Measurements from ENCODE around the gene WFIKKN2. TPM values are rescaled to one million over a fixed set of nuclear protein-coding genes. Genes with fewer than 3 reads are reported as not detected.

WFIKKN2 gene
- total RNA-seq, 1 experiment from 2014 or later = not detected

DNA sequence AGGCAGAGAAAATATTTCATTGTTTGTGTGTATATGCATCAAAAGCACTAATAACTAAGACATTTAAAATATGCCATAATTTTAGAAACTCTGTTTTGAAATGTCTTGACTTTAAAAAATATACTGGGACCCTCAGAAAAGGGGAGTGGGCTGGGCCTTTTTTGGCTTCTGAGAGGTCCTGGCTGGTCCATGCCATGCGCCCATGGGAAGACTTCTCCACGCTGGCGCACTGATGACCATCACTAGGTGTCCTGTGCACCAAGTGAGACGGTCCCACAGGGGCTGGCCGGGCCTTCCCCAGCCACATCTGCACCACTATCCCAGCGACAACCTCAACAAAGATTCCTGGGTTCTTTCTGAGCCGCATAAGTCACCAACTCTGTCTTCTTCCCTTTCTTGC lies 27.0 kb upstream of the WFIKKN2 start:
- DNase-seq (ENCODE audit: low spot score) = no peak

DNA sequence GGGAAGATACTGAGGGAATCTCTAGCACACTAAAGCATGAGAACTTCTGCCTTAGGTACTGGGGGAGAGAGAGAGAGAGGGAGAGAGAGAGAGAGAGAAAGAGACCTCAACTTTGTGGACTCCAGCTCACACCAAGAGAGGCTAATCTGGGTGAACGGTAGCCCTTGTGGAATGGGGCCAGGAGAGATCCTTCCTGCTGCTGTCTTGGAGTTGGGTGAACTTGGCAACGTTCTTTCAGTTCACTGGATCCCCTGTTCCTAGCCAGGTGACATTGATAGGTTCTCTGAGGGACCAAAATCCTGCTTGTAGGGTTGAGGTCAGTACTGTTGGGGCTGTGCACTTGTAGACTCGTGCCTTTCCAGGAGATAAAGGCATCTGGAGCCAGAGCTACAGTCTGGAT lies 26.5 kb upstream of the WFIKKN2 start:
- no peak for DNase-seq (ENCODE audit: low spot score)

DNA sequence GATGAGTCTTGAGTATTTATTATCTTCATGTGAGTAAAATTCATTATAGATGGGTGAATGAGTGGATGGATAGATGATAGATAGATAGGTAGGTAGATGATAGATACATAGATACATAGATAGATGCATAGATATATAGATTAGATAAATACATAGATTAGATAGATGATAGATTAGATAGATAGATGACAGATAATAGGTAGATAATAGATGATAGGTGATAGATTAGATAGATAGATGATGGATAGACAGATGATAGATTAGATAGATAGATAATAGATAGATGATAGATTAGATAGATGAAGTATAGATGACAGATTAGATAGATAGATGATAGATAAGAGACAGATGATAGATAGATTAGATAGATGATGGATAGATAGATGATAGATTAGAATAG lies 21.8 kb upstream of the WFIKKN2 start:
- DNase-seq (ENCODE audit: low spot score) = no peak

DNA sequence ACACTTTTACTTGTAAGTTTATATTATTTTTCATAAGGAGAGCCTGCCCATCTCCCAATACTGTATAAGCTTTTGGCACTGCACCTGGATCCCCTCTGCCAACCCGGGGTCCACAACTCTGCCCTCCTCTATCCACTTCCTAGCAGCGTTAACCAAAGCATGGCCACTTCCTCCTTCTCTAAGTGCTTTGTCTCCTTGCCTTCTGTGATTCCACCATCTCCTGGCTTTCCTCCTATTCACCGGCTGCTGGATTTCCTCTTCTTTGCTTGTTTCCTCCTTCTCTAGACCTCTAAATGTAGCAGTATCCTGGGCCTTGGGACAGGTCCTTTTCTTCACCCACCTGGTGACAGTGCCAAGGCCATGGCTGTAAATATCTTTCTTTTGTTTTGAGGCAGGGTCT lies 20.0 kb upstream of the WFIKKN2 start:
- no peak for DNase-seq (ENCODE audit: low spot score)

DNA sequence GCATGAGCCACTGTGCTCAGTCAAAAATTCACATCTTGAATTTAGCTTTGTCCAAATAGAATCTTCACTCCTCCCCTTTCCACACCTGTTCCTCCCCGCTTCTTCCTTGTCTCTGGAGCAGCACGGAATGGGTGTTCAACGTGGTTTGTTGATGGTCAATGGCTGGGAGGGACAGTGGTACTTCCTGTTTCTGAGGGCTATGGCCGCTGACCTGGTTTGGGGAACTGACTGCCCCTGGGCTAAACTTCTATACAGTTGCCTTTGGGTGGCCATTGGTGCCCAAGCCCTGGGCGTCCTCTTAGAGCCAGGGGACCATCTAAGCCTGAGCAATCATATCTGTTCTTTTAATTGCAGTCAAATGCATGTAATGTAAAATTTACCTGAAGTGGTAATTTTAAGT lies 19.1 kb upstream of the WFIKKN2 start:
- no peak for DNase-seq (ENCODE audit: low spot score)

DNA sequence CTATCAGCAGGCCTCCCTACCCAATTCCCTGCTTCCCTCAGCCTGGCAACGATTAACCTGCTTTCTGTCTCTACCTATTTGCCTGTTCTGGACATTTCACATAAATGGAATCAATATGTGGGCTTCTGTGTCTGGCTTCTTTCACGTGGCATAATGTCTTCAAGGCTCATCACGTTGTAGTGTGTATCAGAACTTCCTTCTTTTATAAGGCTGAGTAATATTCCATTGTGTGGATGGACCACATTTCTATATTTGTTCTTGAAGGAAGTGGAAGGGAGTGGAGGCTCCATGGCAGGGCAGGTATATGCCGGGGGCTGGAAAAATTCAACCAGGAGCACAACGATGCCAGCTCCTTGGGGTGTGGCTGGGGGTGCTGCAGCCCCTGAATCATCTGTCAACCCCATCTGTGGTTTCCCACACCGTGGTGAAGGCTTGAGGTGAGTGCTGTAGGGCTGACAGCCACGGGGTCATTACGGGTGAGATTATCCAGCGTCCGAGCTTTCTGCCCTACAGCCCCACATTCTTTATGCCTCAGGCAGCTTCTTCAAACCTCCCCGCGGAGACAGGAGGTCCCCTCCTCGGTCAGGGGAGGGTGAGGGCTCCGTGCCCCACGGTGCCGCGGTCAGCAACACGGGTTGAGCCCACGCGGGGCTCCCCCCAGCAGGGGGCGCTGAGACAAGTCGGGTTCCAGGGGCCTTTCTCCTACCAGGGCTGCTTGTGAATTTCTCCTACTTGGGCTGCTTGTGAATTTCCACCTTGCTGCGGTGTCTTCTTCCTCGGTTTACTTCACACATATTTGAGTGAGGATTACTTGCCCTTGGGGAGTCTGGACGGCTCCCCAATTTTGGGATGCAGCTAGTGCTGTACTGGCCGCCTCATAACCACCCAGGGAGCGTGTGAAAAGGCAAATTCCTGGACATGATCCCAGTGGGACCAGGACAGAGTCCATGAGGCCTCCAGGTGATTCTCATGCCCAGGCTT lies 18.3 kb upstream of the WFIKKN2 start:
- DNase-seq (ENCODE audit: low spot score) = no peak

DNA sequence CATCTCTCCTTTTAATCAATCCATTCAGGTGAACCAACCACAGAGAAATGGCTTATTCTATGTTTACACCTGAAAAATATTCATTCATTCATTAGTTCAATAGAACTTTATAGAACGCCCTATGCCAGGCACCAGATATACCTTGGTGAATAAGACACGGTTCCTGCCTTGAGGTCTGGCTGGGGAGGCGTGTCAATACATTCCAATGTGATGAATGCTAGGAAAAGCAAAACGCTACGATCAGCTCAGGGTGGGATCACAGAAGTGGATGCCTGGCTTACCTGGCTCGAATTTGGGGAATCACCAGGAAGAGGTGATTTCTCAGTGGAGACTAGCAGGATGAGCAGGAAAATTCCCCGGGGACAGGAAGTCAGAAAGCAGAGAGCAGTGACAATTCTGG lies 17.5 kb upstream of the WFIKKN2 start:
- DNase-seq (ENCODE audit: low spot score) = no peak

DNA sequence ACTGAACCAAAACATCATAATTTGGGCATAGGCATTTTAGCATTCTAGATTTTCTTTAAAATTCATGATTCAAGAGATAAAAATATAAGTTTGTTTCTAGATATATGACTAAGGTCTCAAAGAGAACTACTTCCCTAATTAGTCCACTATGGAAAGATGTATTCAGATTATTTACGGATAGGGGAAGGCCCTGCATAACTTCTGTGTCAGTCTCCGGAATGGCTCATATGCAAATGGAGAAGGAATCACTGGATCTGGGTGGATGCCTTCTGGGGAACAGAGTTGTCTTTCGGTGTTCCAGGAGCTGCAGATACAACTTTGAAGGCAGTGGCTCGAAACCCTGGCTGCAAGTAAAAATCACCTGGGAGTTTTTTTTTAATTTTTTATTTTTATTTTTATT lies 17.1 kb upstream of the WFIKKN2 start:
- no peak for DNase-seq (ENCODE audit: low spot score)

DNA sequence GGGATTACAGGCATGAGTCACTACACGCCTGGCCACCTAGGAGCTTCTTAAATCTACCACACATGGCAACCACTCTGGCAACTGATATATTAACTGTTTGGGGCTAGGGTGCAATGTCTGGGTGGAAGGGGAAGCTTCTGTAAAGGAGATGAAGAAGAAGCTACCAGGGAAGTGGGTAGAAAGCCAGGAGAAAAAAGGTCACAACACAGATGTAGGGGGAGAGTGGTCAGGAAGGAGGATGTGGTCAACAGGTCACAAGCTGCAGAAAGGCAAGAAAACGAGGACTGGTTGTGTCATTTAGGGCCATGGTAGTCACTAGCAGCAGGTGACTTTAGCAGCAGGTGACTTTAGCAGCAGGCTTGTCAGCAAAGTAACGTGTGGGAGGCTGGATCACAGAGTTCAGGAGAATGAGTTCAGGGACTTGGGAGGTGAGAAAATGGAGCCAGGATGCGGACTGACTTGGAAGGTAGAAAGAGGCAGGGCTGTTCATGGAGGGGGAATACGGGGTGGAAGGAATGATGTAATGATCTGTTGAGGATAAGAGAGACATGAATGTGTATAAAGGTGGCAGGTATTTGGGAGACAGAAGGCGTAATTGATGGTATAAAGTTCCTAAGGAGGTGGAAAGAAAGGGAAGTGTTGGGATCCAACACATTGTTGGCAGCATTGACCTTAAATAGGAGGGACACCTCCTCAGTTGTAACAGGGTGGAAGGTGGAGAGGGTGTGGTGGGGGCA lies 16.3 kb upstream of the WFIKKN2 start:
- no peak for DNase-seq (ENCODE audit: low spot score)

DNA sequence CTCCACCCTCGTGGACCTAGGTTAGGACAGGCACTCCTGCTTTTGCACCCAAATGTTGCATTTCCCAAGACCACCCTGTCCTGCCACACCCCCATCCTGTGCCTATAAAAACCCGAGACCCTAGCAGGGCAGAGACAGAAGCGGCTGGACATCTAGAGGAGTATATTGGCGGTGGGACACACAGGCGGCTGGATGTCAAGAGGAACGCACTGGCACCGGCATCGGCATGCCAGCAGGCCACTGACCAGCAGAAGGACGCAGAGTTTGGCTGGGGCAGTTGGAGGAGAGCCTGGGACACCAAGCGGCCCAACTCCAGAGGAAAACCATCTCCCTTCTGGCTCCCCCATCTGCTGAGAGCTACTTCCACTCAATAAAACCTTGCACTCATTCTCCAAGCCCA lies 14.7 kb upstream of the WFIKKN2 start:
- no peak for DNase-seq (ENCODE audit: low spot score)

DNA sequence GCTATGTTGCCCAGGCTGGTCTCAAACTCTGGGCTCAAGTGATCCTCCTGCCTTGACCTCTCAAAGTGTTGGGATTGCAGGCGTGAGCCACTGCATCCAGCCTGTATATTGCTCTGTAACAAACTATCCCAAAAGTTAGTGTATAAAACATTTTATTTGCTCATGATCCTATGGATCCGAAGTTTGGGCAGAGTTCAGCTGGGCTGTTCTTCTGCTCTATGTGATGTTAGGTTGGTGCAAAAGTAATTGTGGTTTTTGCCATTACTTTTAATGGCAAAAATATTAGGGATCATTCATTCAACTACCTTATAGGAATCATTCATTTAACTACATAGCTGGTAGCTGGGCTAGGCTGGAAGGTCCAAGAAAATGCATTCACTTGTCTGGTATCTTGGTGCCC lies 12.8 kb upstream of the WFIKKN2 start:
- no peak for DNase-seq (ENCODE audit: low spot score)

DNA sequence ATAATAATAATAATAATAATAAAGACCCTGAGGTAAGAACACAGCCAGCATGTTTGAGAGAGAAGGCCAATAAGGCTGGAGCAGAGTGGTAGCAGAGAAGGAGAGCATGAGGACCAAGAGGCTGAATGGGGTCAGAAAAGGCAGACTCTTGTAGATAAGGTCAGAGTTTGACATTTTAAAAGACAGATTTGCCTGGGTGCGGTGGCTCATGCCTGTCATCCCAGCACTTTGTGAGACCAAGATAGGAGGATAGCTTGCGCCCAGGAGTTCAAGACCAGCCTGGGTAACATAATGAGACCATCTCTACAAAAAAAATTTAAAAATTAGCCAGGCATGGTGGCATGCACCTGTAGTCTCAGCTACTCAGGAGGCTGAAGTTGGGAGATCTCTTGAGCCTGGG lies 11.0 kb upstream of the WFIKKN2 start:
- DNase-seq (ENCODE audit: low spot score) = no peak

DNA sequence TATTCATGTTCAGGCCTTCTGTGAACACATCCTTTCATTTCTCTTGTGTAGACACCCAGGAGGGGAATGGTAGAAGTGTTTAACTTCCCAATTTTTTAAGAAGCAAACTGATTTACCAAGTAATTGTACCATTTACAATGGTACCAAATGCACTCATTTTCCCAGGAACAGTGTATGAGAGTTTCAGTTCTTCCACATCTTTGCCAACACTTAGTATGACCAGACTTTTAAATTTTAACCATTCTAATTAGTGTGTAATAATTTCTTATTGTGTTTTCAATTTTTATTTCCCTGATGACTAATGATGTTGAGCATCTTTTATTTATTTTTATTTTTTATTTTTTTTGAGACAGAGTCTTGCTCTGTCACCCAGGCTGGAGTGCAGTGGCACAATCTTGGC lies 10.2 kb upstream of the WFIKKN2 start:
- DNase-seq (ENCODE audit: low spot score) = no peak

DNA sequence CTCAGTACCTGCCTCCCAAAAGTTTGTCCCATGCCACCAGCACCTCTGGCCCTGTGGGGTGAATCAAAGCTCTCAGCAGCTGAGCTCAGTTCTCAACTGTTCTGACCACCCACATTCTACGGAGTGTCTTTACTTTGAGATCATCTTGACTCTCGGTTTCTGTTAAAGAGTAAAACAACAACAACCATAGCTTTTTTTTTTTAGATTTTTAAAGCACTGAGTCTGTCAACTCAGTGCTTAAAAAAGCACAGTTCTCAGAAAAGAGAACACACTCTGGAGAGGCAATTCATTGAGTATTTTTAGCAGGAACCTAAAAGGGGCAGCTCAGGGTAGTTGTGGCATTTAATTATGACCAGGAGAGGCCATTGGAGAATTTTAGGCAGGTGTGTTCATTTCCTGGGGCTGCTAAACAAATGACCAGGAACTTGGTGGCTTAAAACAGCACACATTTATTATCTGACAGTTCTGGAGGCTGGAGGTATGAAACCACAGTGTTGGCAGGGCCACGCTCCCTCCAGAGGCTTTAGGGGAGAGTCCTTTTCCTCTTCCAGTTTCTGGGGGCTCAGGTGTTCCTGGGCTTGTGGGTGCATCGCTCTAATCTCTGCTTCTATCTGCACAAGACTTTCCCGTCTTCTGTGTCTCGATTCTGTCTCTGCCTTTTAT lies 6.7 kb upstream of the WFIKKN2 start:
- no peak for DNase-seq (ENCODE audit: low spot score)

DNA sequence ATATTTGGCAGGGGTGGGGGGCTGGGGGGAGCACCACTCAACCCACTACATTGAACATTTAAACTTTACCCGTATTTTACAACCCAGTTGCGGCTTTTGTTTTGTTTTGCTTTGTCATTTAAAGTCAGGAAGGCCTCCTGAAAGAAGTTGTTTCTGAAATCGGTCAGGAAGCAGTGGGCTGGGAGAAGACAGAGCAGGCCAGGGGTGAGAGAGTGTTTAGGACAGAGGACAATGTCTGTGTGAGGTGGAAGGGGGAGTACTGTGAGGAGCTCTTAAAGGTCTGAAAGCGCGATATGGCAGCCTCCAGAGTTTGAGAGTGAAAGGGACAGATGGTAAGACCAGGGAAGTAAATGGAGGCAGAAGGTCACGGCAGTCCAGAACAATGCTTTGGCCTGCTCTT lies 6.1 kb upstream of the WFIKKN2 start:
- DNase-seq (ENCODE audit: low spot score) = no peak

DNA sequence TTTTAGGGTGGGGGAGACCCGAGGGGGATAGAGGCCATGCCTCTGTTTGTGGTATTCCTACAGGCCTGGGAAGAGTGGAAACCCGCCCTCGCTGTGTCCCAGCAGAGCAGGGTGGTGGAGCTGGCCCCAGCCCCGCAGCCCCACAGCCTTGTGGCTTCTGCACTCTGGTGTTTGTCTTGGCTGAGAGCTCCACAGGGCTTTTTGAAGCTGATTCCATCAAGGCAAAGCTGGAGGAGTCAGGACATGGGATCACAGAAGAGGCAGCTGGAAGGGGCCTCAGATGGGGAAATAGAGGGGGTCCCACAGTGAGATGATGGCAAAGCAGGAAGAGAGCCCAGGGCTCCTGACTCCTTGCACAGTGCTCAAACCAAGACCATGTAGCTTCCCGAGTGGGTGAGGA lies 5.0 kb upstream of the WFIKKN2 start:
- DNase-seq (ENCODE audit: low spot score) = no peak

DNA sequence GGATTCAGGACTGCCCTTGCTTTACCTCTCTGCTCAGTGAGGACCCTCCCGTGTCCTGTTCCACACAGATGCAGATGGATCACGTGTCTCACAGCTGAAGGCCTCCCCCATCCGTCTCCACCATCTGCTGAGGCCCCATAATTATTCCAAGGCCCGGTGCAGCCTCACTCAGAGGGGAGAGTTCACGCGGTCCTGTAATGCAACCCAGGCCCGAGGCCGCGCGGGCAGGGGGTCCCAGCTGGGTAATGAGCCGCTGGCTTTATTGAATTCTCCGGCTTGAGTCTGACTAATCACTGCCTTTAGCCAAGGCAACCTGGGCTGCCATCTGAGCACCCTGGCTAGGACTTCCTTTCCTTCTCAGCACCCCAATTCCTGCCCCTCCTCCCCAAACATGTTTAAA lies 4.4 kb upstream of the WFIKKN2 start:
- DNase-seq (ENCODE audit: low spot score) = no peak

DNA sequence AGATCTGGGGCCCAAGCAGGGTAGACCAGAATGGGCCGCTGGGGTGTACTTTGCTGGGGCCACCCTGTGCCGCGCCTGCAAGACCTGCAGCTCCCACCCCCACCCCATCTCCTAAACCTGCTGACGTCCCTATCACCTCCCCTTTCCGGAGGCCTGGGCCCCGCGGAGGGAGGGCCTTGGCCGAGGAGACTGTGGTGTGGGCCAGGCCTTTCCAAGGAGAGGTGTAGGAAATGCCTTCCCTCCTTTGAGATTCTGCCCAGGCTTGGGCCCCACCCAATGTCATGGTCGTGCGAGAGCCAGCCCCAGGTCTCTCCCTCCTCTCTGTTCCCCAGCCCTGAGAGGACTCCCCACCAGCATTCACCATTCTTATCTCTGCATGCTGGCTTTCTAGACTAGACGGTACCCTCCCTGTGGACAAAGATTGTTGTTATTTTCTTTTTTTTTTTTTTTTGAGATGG lies 3.9 kb upstream of the WFIKKN2 start:
- no peak for DNase-seq (ENCODE audit: low spot score)

DNA sequence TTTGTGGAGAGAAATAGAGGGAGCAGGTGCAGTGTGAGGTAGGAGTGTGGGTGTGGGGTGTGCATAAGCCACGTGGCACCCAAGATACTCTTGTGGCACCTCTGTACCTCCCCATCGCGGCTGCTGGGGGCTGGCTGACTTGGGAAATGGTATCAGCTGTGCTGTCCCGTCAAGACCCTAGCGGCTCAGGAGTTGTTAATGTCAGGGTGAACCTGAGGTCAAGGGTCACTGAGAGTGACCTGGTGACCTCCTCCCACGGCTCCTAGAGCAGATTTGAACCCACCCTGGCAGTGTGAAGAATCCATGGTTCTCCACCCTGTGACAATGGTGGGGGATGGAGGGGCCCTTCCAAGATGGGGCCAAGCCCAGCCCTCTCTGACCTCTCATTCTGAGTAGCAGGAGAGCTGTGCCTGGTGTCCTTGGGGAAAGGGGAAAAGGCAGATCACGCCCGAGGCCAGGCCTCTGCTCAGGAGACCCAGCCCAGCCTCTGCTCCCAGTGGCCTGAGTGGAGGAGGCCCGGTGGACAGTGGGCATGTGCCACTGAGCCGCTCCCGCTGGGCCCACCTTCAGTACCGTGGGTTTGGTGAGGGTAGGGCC lies 3.0 kb upstream of the WFIKKN2 start:
- DNase-seq (ENCODE audit: low spot score) = no peak

DNA sequence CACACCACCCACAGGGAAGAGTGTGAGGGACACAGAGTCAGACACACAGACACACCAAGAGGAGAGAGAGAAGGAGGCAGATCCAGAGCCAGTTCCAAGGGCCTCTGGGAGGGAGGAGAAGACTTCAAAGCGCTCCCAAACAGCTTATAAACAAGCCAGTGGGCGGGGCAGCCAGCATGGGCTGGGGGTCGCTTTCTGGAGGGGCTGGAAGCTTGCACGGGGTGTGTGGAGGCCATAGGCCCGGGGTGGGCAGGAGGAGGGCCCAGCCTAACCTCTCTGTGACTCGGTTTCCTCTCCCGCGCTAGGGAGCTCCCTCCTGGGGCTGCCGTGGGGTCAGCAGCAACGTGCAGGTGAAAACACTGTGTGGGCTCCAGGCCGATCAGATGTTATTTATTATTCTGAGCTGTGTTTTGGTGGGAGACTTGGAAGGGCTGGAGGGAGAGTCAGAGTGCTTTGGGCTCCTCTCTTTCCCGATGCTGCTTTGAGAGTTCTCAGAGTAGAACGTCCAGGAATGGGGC lies 2.5 kb upstream of the WFIKKN2 start:
- DNase-seq (ENCODE audit: low spot score) = no peak

DNA sequence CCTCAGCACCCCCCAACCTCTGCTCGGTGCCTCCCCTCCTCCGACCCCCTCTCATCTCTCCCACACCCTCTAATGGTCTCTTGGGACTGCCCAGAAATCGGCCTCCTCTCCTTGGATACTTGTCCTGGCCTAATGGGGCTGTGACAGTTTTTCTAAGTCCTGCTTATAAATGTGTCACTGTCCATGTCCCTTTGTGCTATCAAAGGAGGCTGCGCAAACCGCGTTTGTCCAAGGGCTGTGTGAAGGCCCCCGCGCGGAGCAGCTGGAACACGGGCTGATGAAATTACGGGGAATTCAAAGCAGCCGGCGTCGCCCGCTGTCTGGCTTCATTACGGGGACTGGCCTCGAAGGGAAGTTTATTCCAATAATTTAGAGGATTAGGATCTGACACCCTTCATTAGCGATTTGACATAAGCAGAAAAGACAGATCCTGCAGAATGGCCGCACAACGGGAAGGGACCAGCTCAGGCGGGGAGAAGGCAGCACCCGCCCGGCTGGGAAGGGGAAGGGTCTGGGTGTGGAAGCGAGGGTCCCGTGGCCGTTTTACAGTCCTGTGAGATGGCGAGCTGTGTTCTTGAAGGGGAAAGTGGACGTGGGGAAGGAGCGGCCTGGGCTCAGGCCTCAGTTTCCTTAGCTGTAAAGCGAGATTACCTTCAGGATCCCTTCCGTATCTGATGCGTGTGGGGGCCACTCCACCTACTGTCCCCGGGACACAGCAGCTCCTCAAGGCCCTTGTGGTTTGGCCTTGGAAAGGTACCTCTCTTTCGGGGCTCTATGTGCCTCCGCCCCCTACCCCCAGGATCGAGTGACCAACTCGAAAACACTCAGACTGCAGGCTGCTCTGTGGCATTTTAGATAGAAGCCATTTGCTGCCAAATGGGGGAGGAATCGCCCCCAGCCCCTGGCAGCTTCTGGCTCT lies 1.6 kb upstream of the WFIKKN2 start:
- DNase-seq (ENCODE audit: low spot score) = no peak
